Measurements from ENCODE around the gene SPATA25. TPM values are rescaled to one million over a fixed set of nuclear protein-coding genes. Genes with fewer than 3 reads are reported as not detected.

Gene SPATA25
- total RNA-seq, 1 experiment from 2014 or later = 7.3 TPM

DNA sequence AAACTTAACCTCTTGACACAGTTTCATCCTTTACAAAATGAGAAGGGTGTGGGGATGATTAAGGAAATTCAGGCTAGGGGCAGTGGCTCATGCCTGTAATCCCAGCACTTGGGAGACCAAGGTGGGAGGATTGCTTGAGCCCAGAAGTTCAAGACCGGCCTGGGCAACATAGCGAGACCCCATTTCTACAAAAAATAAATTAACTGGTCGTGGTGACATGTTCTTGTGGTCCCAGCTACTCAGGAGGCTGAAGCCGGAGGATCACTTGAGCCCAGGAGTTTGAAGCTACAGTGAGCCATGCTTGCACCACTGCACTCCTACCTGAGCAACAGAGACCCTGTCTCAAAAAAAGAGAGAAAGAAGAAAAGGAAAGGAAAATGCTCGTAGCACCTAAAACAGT, 21.0 kb downstream of the SPATA25 start:
- no peaks in the 10 kb centered on the region for H3K9me3 ChIP-seq
- CTCF ChIA-PET = no interaction called here
- no peak overlapping the region for H3K4me3 Mint-ChIP-seq (ENCODE audit: unreplicated experiment)

DNA sequence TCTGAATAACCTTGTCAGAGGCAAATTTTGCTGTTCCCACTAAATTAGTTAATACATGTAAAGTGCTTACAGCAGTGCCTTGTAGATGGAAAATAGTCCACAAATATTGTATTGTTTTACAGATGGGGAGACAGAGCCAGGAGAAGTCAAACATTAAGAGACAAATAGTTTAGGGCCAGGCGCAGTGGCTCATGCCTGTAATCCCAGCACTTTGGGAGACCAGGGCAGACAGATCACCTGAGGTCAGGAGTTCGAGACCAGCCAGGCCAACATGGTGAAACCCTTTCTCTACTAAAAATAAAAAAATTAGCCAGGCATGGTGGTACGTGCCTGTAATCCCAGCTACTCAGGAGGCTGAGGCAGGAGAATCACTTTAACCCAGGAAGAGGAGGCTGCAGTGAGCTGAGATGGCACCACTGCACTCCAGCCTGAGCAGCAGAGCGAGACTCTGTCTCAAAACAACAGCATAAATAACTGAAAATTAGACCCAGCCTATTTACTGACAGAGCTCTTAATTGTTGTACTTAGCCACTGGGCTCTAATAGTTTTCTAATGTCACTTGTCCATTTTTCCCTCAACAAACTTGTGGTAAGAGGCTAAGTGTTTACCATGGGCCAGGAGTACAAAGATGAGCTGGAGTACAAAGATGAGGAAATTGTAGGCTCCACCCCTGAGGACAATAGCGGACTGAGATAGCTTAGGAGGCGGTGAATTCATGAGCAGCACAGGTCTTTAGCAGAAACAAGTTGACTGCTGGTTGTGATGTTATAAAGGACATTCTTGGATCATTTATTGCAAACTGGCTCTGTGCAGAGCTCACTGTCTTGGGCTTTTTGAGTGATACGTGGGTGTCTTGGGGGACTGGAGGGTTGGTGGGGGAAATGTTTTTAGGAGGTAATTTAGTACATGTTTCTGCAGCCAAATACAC, 23.6 kb downstream of the SPATA25 start:
- TF ChIP-seq, protein P1, sequence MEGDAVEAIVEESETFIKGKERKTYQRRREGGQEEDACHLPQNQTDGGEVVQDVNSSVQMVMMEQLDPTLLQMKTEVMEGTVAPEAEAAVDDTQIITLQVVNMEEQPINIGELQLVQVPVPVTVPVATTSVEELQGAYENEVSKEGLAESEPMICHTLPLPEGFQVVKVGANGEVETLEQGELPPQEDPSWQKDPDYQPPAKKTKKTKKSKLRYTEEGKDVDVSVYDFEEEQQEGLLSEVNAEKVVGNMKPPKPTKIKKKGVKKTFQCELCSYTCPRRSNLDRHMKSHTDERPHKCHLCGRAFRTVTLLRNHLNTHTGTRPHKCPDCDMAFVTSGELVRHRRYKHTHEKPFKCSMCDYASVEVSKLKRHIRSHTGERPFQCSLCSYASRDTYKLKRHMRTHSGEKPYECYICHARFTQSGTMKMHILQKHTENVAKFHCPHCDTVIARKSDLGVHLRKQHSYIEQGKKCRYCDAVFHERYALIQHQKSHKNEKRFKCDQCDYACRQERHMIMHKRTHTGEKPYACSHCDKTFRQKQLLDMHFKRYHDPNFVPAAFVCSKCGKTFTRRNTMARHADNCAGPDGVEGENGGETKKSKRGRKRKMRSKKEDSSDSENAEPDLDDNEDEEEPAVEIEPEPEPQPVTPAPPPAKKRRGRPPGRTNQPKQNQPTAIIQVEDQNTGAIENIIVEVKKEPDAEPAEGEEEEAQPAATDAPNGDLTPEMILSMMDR (IDR thresholded peaks at IDR 0.05; ENCODE audit: insufficient read depth in 1 of 2, low read depth in 1 of 2, low read length in 1 of 2, severe bottlenecking in 1 of 2, unreplicated experiment in 1 of 2) = no peak
- Histone ChIP-seq H3K9me3 (no peaks in the 10 kb centered on the region), H3K27me3 (replicated peaks; ENCODE audit: control insufficient read depth, insufficient read depth, low read length) (no peaks in the 10 kb centered on the region), H3K4me1 (peaks cover 20% of the 10 kb centered on the region), H3K4me3 (ENCODE audit: low read depth, low read length) (no peak overlapping the region), H3K36me3 (ENCODE audit: control insufficient read depth, insufficient read depth, low read length) (no peaks in the 10 kb centered on the region)
- no peak overlapping the region for H3K27ac Mint-ChIP-seq (ENCODE audit: unreplicated experiment)
- H3K36me3 Mint-ChIP-seq (ENCODE audit: insufficient read depth, unreplicated experiment) = peaks cover 6% of the 10 kb centered on the region
- no peak for DNase-seq
- H3K4me1 Mint-ChIP-seq (ENCODE audit: low read depth, unreplicated experiment) = peaks cover 24% of the 10 kb centered on the region
- CTCF ChIA-PET = interaction anchor here (0.9 kb wide), 2 partner anchors 26 to 70 kb away, joined by 3 read pairs; no protein-coding TSS in a partner anchor
- no peaks in the 10 kb centered on the region for H3K9me3 Mint-ChIP-seq (ENCODE audit: unreplicated experiment)
- no peak overlapping the region for H3K4me3 Mint-ChIP-seq (ENCODE audit: unreplicated experiment)
- intact Hi-C loops (cut with micrococcal nuclease; ENCODE audit: unreplicated experiment) = no loop called here
- no peaks in the 10 kb centered on the region for H3K27me3 Mint-ChIP-seq (ENCODE audit: insufficient read depth, unreplicated experiment)
- no TSS peak for BruUV-seq (replicated peaks)
- POLR2A ChIA-PET = interaction anchor here (0.7 to 1.6 kb wide), 3 partner anchors 17 to 71 kb away, joined by 5 to 6 read pairs (median 5); partner anchors contain the start of gene ZSWIM1

More for the DNA sequence above, 21.0 kb downstream of the SPATA25 start:
- H3K9me3 Mint-ChIP-seq (ENCODE audit: unreplicated experiment) = no peaks in the 10 kb centered on the region
- H3K4me1 ChIP-seq = peaks cover 17% of the 10 kb centered on the region
- no peak overlapping the region for H3K27ac Mint-ChIP-seq (ENCODE audit: unreplicated experiment)
- H3K36me3 ChIP-seq (ENCODE audit: control insufficient read depth, insufficient read depth, low read length) = no peaks in the 10 kb centered on the region
- TF ChIP-seq, protein P1 (IDR thresholded peaks at IDR 0.05; ENCODE audit: insufficient read depth in 1 of 2, low read depth in 1 of 2, low read length in 1 of 2, severe bottlenecking in 1 of 2, unreplicated experiment in 1 of 2) = no peak
- DNase-seq = no peak
- H3K27me3 ChIP-seq (replicated peaks; ENCODE audit: control insufficient read depth, insufficient read depth, low read length) = no peaks in the 10 kb centered on the region
- no TSS peak for BruUV-seq (replicated peaks)
- no peaks in the 10 kb centered on the region for H3K27me3 Mint-ChIP-seq (ENCODE audit: insufficient read depth, unreplicated experiment)
- POLR2A ChIA-PET = no interaction called here
- H3K4me1 Mint-ChIP-seq (ENCODE audit: low read depth, unreplicated experiment) = peaks cover 13% of the 10 kb centered on the region
- H3K36me3 Mint-ChIP-seq (ENCODE audit: insufficient read depth, unreplicated experiment) = peaks cover 6% of the 10 kb centered on the region
- intact Hi-C loops (cut with micrococcal nuclease; ENCODE audit: unreplicated experiment) = no loop called here
- no peak overlapping the region for H3K4me3 ChIP-seq (ENCODE audit: low read depth, low read length)

DNA sequence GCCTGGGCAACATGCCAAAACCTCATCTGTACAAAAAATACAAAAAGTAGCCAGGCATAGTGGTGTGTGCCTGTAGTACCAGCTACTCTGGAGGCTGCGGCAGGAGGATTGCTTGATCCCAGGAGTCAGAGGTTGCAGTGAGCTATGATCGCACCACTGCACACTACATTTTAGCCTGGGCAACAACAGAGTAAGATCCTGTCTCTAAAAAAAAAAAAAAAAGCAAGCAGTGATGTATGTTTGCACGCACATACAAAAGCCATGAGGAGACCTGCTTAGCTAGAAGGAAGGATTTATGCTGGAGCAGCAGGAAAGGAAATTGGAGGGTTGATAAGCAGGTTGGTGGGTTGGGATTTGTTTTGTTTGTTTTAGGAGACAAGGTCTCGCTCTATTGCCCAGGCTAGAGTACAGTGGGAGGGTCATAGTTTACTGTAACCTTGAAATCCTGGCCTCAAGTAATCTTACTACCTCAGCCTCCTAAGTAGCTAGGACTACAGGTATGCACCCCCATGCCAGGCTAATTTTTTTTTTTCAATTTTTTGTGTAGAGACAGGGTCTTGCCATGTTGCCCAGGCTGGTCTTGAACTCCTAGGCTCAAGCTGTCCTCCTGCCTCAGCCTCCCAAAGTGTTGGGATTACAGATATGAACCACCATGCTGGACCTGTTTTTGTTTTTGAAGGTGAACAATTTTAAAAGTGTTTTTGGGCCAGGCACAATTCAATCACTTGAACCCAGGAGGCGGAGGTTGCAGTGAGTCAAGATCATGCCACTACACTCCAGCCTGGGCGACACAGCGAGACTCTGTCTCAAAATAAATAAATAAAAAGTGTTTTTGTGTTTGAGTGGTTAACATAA, 26.0 kb downstream of the SPATA25 start:
- Histone ChIP-seq H3K36me3 (ENCODE audit: control insufficient read depth, insufficient read depth, low read length) (no peaks in the 10 kb centered on the region), H3K4me3 (ENCODE audit: low read depth, low read length) (no peak overlapping the region), H3K9me3 (no peaks in the 10 kb centered on the region), H3K4me1 (peaks cover 19% of the 10 kb centered on the region), H3K27me3 (replicated peaks; ENCODE audit: control insufficient read depth, insufficient read depth, low read length) (no peaks in the 10 kb centered on the region)
- intact Hi-C loops (cut with micrococcal nuclease; ENCODE audit: unreplicated experiment) = no loop called here
- Mint-ChIP-seq H3K4me1 (ENCODE audit: low read depth, unreplicated experiment) (peaks cover 17% of the 10 kb centered on the region), H3K27ac (ENCODE audit: unreplicated experiment) (no peak overlapping the region), H3K9me3 (ENCODE audit: unreplicated experiment) (no peaks in the 10 kb centered on the region), H3K27me3 (ENCODE audit: insufficient read depth, unreplicated experiment) (no peaks in the 10 kb centered on the region), H3K36me3 (ENCODE audit: insufficient read depth, unreplicated experiment) (peaks cover 26% of the 10 kb centered on the region), H3K4me3 (ENCODE audit: unreplicated experiment) (no peak overlapping the region)
- TF ChIP-seq, protein P1 (IDR thresholded peaks at IDR 0.05; ENCODE audit: insufficient read depth in 1 of 2, low read depth in 1 of 2, low read length in 1 of 2, severe bottlenecking in 1 of 2, unreplicated experiment in 1 of 2) = no peak
- ChIA-PET CTCF (interaction anchor here (0.6 to 1.2 kb wide), 2 partner anchors 19 to 750 kb away, joined by 3 to 9 read pairs; no protein-coding TSS in a partner anchor), POLR2A (interaction anchor here (0.6 to 0.9 kb wide), 2 partner anchors 19 to 39 kb away, joined by 5 to 7 read pairs; no protein-coding TSS in a partner anchor)
- DNase-seq = no peak
- BruUV-seq (replicated peaks) = no TSS peak
